IMR-90 (cell line): ENCODE data around the gene SAMD11. TPM values are rescaled to one million over a fixed set of nuclear protein-coding genes. Genes with fewer than 3 reads are reported as not detected.
"Not testable (repeated sequence)": the region's sequence is repeated elsewhere in the genome, so short reads cannot be mapped to it uniquely, and the experiment has no call there.

Experiments
- ATAC-seq: fragments of 200-7000 bp; cut with Tn5 transposase; 2 replicates; pipeline ENCODE4 v1.9.1; 2020; ENCODE audit warnings: low read depth, mild to moderate bottlenecking, moderate library complexity
- BruUV-seq: library from RNA; stranded (reverse); fragments of 400-500 nt; replicated peaks from 2 replicates; lab custom pipeline; 2021; lab: Mats Ljungman, UMichigan
- CTCF ChIA-PET: fragments of 300-600 bp; formaldehyde crosslinking; extraction: SDS; loops from one replicate; lab custom pipeline; 2021; ENCODE audit warnings: antibody characterized with exemption; lab: Yijun Ruan, JAX
- POLR2A ChIA-PET: fragments of 300-600 bp; sonication (Branson Sonifier 250); formaldehyde crosslinking; loops from one replicate; lab custom pipeline; 2022; ENCODE audit warnings: antibody characterized with exemption; ENCODE audit not compliant: unreplicated experiment; lab: Charles Lee
- DNase-seq: peaks from one replicate; pipeline ENCODE4 v3.0.0; 2013
- H2AFZ ChIP-seq: replicated peaks from 2 replicates; pipeline ENCODE3; 2013; ENCODE audit warnings: low read length, mild to moderate bottlenecking; ENCODE audit not compliant: poor library complexity
- H2AK5ac ChIP-seq: 2 replicates; pipeline ENCODE4 v1.6.1; 2013; ENCODE audit warnings: low read depth, low read length, inconsistent platforms
- H2AK9ac ChIP-seq: replicated peaks from 2 replicates; pipeline ENCODE3; 2013; ENCODE audit warnings: mild to moderate bottlenecking, low read depth, low read length, moderate library complexity; ENCODE audit not compliant: poor library complexity
- H2BK120ac ChIP-seq: 2 replicates; pipeline ENCODE4 v1.6.1; 2013; ENCODE audit warnings: low read depth, low read length, inconsistent platforms
- H2BK15ac ChIP-seq: 3 replicates; pipeline ENCODE4 v1.6.1; 2013; ENCODE audit warnings: low read depth, low read length, inconsistent platforms
- H2BK20ac ChIP-seq: 2 replicates; pipeline ENCODE4 v1.6.1; 2013; ENCODE audit warnings: low read depth, mild to moderate bottlenecking, inconsistent platforms, low read length, moderate library complexity
- H2BK5ac ChIP-seq: 2 replicates; pipeline ENCODE4 v1.6.1; 2013; ENCODE audit warnings: mild to moderate bottlenecking, low read depth, low read length, inconsistent platforms; ENCODE audit not compliant: poor library complexity, severe bottlenecking
- H3K14ac ChIP-seq: replicated peaks from 2 replicates; pipeline ENCODE4 v1.6.1; 2013; ENCODE audit warnings: low read depth, low read length, inconsistent platforms
- H3K18ac ChIP-seq: 2 replicates; pipeline ENCODE4 v1.6.1; 2013; ENCODE audit warnings: low read depth, low read length, control low read depth
- H3K23ac ChIP-seq: 2 replicates; pipeline ENCODE4 v1.6.1; 2013; ENCODE audit warnings: low read depth, low read length, inconsistent platforms
- H3K27ac ChIP-seq: 2 replicates; pipeline ENCODE4 v1.5.1; 2013; ENCODE audit warnings: mild to moderate bottlenecking, control low read depth, low read length; ENCODE audit not compliant: insufficient read depth
- H3K27me3 ChIP-seq: 2 replicates; pipeline ENCODE4 v1.6.1; 2013; ENCODE audit warnings: low read length; ENCODE audit not compliant: control insufficient read depth, insufficient read depth
- H3K36me3 ChIP-seq: 2 replicates; pipeline ENCODE4 v1.6.1; 2013; ENCODE audit warnings: low read length, mixed read lengths; ENCODE audit not compliant: control insufficient read depth, insufficient read depth
- H3K4ac ChIP-seq: 2 replicates; pipeline ENCODE4 v1.6.1; 2013; ENCODE audit warnings: low read depth, low read length, inconsistent platforms
- H3K4me1 ChIP-seq: 2 replicates; pipeline ENCODE4 v1.6.1; 2013; ENCODE audit warnings: low read length, mixed read lengths; ENCODE audit not compliant: control insufficient read depth, insufficient read depth
- H3K4me2 ChIP-seq: 2 replicates; pipeline ENCODE4 v1.6.1; 2013; ENCODE audit warnings: low read depth, mild to moderate bottlenecking, control low read depth, low read length, moderate library complexity
- H3K4me3 ChIP-seq: 2 replicates; pipeline ENCODE4 v1.5.1; 2013; ENCODE audit warnings: low read depth, mild to moderate bottlenecking, control low read depth, low read length, moderate library complexity; ENCODE audit not compliant: insufficient read depth
- H3K56ac ChIP-seq: 2 replicates; pipeline ENCODE4 v1.6.1; 2013; ENCODE audit warnings: low read length, inconsistent platforms; ENCODE audit not compliant: insufficient read depth; ENCODE audit errors: extremely low read depth
- H3K79me1 ChIP-seq, 2 experiments: 2 replicates each; pipeline ENCODE4 v1.6.1; 2013; ENCODE audit warnings: low read length in 2 of 2, inconsistent platforms in 1 of 2, low read depth in 1 of 2
- H3K9ac ChIP-seq: 2 replicates; pipeline ENCODE4 v1.6.1; 2013; ENCODE audit warnings: low read depth, low read length, control low read depth
- H3K9me1 ChIP-seq: 2 replicates; pipeline ENCODE4 v1.6.1; 2013; ENCODE audit warnings: low read length, inconsistent platforms; ENCODE audit not compliant: insufficient read depth
- H3K9me3 ChIP-seq: 2 replicates; pipeline ENCODE4 v1.6.1; 2013; ENCODE audit warnings: low read length; ENCODE audit not compliant: control insufficient read depth, insufficient read depth
- H4K20me1 ChIP-seq: 2 replicates; pipeline ENCODE4 v1.6.1; 2013; ENCODE audit warnings: low read length, inconsistent platforms; ENCODE audit not compliant: insufficient read depth
- H4K5ac ChIP-seq: 2 replicates; pipeline ENCODE4 v1.6.1; 2013; ENCODE audit warnings: mild to moderate bottlenecking, low read depth, low read length, control low read depth
- H4K8ac ChIP-seq, 2 experiments: 2 replicates each; pipeline ENCODE4 v1.6.1; 2013; ENCODE audit warnings: low read depth in 2 of 2, low read length in 2 of 2, control low read depth in 1 of 2, inconsistent platforms in 1 of 2
- H4K91ac ChIP-seq: 2 replicates; pipeline ENCODE4 v1.6.1; 2013; ENCODE audit warnings: low read depth, low read length, inconsistent platforms; ENCODE audit not compliant: insufficient read depth
- CEBPB ChIP-seq: IDR thresholded peaks from 2 replicates; pipeline ENCODE4 v1.6.1; 2012; ENCODE audit warnings: low read depth, low read length, improper control_type of control experiment
- CTCF ChIP-seq: conservative IDR thresholded peaks from 2 replicates; pipeline ENCODE4 v1.5.1; 2012; ENCODE audit warnings: mild to moderate bottlenecking, low read depth, low read length, improper control_type of control experiment
- ELK1 ChIP-seq: fragments of 150-350 bp; IDR thresholded peaks from 2 replicates; pipeline ENCODE4 v1.6.1; 2016; ENCODE audit warnings: low read depth, mild to moderate bottlenecking, low read length, moderate library complexity, borderline replicate concordance
- MAZ ChIP-seq: IDR thresholded peaks from 2 replicates; pipeline ENCODE4 v1.6.1; 2012; ENCODE audit warnings: low read depth, mild to moderate bottlenecking, low read length, improper control_type of control experiment, moderate library complexity, borderline replicate concordance
- NFE2L2 ChIP-seq: fragments of 150-350 bp; IDR thresholded peaks from 2 replicates; pipeline ENCODE4 v1.6.1; 2016; ENCODE audit warnings: low read depth, mild to moderate bottlenecking, low read length
- RCOR1 ChIP-seq: IDR thresholded peaks from 2 replicates; pipeline ENCODE4 v1.6.1; 2012; ENCODE audit warnings: mild to moderate bottlenecking, low read length, improper control_type of control experiment; ENCODE audit not compliant: insufficient replicate concordance
- WGBS, 2 experiments: methylation state at CpG; one replicate each; pipeline versions ENCODE4 v1.1.5 to v1.1.7; 2013; ENCODE audit warnings: missing lambda C conversion rate in 2 of 2; ENCODE audit not compliant: insufficient read length in 1 of 2; ENCODE audit errors: extremely low coverage in 2 of 2; 5-methylcytosine and 5-hydroxymethylcytosine counted together
- dilution Hi-C: fragments of 300-500 bp; cut with HindIII; formaldehyde crosslinking; loops from one replicate; pipeline ENCODE4 v1.14.3; 2018; ENCODE audit warnings: low sequenced_read_pairs; ENCODE audit not compliant: unreplicated experiment
- in situ Hi-C: fragments of 300-500 bp; cut with MboI; formaldehyde crosslinking; loops from 3 replicates; pipeline ENCODE4 v1.14.3; 2019; ENCODE audit warnings: low sequenced_read_pairs, inconsistent platforms, mixed read lengths
- intact Hi-C: fragments of 100-400 bp; cut with micrococcal nuclease; formaldehyde crosslinking; loops from 2 replicates; pipeline ENCODE4 v1.10.0; 2022
- polyA plus RNA-seq, 3 experiments: library from polyadenylated mRNA; depleted of rRNA; stranded (reverse); fragments of >200 nt; gene quantifications; 2 replicates each; pipeline ENCODE4 v1.2.3, GENCODE V29; 2012; ENCODE audit warnings: low replicate concordance in 1 of 3
- total RNA-seq: library from RNA; depleted of rRNA; stranded (reverse); fragments of >200 nt; gene quantifications from 2 replicates; pipeline ENCODE4 v1.2.3, GENCODE V29; 2012

The SAMD11 gene
- total and polyA plus RNA-seq, 2 of the 4 experiments (the other 2 are of a cell fraction), result 5.9 to 22.9 TPM

- H2AK5ac ChIP-seq, result no peak overlapping the region
- H4K91ac ChIP-seq, result no peak overlapping the region
- dilution Hi-C loops (no loop called here), in situ Hi-C loops (no loop called here), intact Hi-C loops (no loop called here)
- H2AFZ ChIP-seq, result no peak overlapping the region
- H3K14ac ChIP-seq, result no peak overlapping the region
- no peak overlapping the region for H3K4me3 ChIP-seq
- no peaks in the 10 kb centered on the region for H3K9me1 ChIP-seq
- H2BK120ac ChIP-seq, result no peak overlapping the region
- no peak overlapping the region for H3K23ac ChIP-seq
- H3K4me1 ChIP-seq, result no peaks in the 10 kb centered on the region
- H4K8ac ChIP-seq, result no peak overlapping the region
- ChIA-PET CTCF (interaction anchor here (0.7 kb wide), 1 partner anchor 28 kb away, joined by 3 read pairs; no protein-coding TSS in a partner anchor), POLR2A (no interaction called here)
- no peak for ATAC-seq
- DNase-seq, result no peak
- H3K56ac ChIP-seq, result no peak overlapping the region
- H2BK15ac ChIP-seq, result no peak overlapping the region
- H3K4me2 ChIP-seq, result no peak overlapping the region
- no peaks in the 10 kb centered on the region for H4K20me1 ChIP-seq
- no TSS peak for BruUV-seq
- no peak overlapping the region for H3K4ac ChIP-seq
- H2BK5ac ChIP-seq, result no peak overlapping the region
- no peak overlapping the region for H3K9ac ChIP-seq
- no peaks in the 10 kb centered on the region for H3K36me3 ChIP-seq
- H3K27me3 ChIP-seq, result peaks cover 28% of the 10 kb centered on the region
- H3K79me1 ChIP-seq, result no peaks in the 10 kb centered on the region
- no peak overlapping the region for H3K27ac ChIP-seq
- no peak overlapping the region for H2BK20ac ChIP-seq
- H3K9me3 ChIP-seq, result no peaks in the 10 kb centered on the region
- no peak overlapping the region for H3K18ac ChIP-seq
- TF ChIP-seq MAZ (no peak), ELK1 (no peak), NFE2L2 (no peak), CEBPB (no peak), CTCF (no peak), RCOR1 (no peak)
- no CpG with 5 or more reads among the region's 8 CpGs for WGBS, 2 experiments
- H2AK9ac ChIP-seq, result no peak overlapping the region
- no peak overlapping the region for H4K5ac ChIP-seq
Measured at GRCh38 chr1:897226-897625, 26.5 kb upstream of the SAMD11 start.

- ATAC-seq, H3K4me3 ChIP-seq, H3K56ac ChIP-seq, H3K9me3 ChIP-seq, H4K5ac ChIP-seq, H2AK9ac ChIP-seq, H2BK20ac ChIP-seq, H2BK120ac ChIP-seq, H4K91ac ChIP-seq, BruUV-seq, H3K4ac ChIP-seq, in situ Hi-C loops, H3K23ac ChIP-seq, H3K36me3 ChIP-seq, H3K4me2 ChIP-seq, H3K18ac ChIP-seq, H2BK5ac ChIP-seq, dilution Hi-C loops, H2AK5ac ChIP-seq, H3K79me1 ChIP-seq, intact Hi-C loops, H2BK15ac ChIP-seq, DNase-seq, H3K4me1 ChIP-seq, H3K9me1 ChIP-seq, H4K8ac ChIP-seq, H2AFZ ChIP-seq, H3K14ac ChIP-seq, POLR2A ChIA-PET, H4K20me1 ChIP-seq, H3K27ac ChIP-seq, H3K9ac ChIP-seq: not testable (repeated sequence)
- WGBS, 2 experiments, result 64% methylated on average over 6 of the region's 17 CpGs; no CpG with 5 or more reads in 1 of the 2 experiments
- peaks cover 28% of the 10 kb centered on the region for H3K27me3 ChIP-seq
- CTCF ChIA-PET, result interaction anchor here (0.7 kb wide), 1 partner anchor 29 kb away, joined by 3 read pairs; no protein-coding TSS in a partner anchor
Measured at GRCh38 chr1:897951-898350, 25.8 kb upstream of the SAMD11 start.
